HK-2 (cell line): ENCODE results near the gene TSPAN9.
A peak's percentile ranks its signal among the peaks of the same experiment; 100 is the strongest.

Source experiments
- DNase-seq: peaks from one replicate; pipeline ENCODE4 v3.0.0-alpha.2; 2018; ENCODE audit not compliant: unreplicated experiment

Gene TSPAN9

DNA sequence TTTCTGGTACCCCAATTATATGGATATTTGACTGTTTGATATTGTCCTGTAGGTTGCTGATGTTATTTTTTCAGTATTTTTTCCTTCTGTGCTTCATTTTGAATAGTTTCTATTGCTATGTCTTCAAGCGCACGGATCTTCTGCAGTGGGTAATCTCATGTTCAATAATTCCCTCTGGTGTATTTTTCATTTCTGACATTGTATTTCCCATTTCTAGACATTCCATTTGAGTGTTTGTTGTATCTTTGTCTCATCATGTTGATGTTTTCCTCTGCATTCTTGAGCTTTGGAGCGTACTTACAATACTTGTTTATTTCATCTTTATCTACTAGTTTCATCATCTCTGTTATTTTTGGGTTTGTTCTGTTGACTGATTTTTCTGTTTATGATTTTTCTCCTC, 22.0 kb downstream of the TSPAN9 start:
- no peak for DNase-seq

DNA sequence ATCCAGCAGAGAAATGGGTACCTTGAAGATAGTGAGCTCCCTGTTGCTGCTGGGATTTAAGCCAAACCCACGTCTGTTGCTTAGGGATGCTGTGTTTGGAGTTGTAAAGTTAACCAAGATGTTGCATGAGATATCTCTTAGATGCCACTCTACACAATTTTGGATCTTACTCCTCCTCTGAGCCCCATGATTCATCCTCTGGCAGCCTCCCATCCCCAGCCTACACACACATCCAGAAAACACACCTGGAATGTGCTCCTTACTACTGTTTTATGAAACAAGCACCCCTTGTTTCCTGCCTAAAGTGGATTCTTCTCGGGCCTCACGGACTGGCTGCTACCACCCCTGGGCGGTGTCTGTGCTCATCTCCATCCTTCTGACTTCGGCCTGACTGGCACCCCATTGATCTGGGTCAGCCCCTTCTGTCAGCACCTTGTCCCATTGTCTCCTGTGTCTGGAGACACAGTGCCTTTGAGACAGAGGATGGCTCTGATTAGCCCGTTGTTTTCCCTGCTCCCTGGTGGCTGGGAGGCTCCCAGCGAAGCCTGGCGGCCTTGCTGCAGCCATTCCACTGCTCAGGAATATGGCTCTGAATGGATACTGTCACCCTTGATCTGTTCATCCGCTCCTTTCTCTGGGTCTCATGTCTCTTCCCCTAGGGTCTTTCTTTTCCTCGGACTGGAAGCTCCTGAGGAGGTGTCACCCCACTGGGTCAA, 24.3 kb downstream of the TSPAN9 start:
- no peak for DNase-seq

DNA sequence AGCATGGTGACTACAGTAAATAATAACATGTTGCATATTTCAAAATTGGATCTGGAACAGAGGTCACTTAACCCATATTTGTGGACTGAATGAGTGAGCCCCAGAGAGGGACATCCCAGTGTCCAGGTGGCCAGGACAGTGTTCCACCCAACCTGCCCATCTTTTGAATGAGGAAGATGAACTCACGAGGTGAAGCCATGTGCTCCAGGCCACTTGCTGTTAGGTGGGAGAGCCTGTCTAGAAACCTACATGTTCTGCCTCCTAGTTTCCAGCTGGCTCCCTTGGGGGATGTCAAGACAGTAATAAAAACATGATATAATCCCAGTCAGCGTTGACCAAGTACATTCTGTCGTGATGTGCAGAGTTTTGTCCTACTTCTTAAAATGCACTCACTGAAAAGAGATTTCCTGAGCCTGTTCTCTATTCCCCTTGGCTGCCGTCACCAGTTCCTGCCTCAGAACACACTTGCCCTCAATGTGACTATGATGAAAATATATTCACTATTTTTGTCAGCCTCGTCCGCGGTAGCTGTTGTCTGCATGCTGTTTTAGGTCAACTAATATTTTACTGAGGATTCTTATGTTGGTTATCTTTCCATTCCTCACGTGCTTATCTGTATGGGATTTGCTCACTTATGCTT, 25.7 kb downstream of the TSPAN9 start:
- DNase-seq: no peak

DNA sequence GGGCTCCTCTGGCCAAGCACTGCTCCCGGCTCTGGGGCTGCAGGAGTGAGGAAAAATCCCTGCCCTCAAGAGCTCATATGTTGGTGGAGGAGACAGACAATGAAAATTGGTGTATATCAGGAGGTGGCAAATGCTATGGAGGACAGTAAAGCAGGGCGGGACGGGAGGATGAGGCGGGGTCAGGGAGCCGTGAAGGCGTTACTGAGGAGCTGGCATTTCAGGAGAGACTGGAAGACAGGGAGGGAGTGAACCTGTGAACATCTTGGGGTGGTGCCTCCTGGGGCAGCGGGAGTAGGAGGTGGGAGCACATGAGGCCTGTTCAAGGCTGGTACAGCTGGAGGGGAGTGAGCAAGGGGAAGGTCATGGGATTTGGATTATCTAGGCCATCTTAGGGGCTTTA, 26.6 kb downstream of the TSPAN9 start:
- no peak for DNase-seq

DNA sequence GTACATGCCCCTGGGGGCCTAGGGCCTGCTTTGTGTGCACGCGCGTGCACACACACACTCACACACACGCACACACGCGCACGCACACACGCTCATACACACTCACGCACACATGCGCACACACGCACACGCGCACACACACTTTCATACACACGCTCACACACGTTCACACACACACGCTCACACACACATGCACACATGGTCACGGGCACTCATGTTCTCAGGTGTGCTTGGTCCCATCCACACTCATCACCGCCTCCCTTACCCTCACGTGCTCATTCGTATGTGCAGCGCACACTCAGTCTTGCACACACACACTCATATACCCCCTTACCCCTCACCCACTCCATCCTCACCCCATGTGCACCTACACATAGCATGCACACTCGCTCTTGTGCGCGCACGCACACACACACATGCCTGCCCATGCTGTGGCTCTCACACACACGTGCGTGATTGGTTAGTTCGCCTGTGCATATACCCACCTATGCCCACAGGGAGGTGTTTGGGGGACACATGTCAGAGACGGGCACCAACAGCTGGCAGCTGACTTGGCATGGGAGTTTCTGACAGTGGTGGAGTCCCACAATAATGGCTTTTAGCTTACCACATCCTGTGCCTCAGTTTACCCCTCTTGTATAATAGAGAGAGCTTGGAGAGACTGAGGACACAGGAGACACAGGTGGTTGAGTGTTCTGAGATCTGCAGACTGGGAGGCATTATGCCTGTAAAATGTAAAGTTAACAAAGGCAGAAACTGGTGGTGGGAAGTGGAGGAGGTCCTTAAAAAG, 28.7 kb downstream of the TSPAN9 start:
- DNase-seq: no peak

DNA sequence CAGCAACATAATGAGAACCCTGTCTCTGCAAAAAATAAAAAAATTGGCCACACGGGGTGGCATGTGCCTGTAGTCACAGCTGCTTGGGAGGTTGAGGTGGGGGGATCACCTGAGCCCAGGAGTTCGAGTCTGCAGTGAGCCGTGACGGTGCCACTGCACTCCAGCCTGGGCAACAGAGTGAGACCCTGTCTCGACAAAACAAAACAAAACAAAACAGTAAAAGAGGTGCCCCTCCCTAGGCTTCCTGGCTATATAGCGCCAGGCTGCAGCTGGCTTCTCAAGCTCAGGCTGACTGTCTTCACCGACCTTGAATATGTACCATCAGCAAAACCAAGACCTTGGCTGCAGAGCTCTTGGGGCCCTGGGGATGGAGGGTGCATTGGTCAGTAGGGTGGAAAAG, 29.4 kb downstream of the TSPAN9 start:
- DNase-seq: no peak

DNA sequence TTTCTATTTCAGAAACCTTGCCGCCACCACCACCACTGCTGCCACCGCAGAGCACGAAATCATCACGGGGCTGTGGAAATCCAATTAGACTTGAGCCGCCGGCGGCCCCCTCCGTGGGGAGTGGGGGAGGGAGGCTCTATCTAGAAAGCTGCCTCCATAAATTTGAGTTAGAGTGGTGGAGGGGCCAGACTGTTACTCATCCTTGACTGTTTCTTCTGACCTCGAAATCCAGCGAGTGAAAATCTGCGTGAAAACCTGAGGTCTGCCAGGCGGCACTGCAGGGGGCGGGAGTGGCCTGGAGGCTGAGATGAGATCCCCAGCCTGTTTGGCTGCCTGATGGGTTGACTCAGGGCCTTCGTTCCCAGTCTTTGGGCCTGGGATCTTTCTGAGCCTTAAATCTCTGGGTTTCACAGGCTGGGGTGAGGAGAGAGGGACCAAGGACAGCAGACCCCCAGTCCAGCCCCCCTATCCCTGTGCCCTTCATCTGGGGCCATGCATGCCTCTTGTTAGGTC, 29.9 kb downstream of the TSPAN9 start:
- DNase-seq: peak; percentile 9

DNA sequence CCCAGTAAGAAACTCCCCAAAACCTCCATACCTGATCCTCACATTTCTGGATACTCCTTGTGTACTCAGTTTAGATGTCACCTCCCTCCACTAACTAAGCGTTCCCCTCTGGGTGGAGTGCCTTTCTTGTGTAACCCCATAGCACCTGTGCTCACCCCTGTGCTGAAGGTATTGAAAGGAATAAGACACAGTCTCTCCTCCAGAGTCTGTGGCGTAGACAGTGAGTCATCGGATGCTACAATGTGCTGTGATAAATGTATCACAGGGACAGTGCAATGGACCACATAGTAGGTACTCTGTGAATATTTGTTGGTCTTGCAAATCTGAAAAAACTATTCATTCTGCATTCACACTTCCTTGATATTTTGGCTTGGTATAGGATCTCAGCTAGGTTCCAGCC, 30.8 kb downstream of the TSPAN9 start:
- DNase-seq: no peak

DNA sequence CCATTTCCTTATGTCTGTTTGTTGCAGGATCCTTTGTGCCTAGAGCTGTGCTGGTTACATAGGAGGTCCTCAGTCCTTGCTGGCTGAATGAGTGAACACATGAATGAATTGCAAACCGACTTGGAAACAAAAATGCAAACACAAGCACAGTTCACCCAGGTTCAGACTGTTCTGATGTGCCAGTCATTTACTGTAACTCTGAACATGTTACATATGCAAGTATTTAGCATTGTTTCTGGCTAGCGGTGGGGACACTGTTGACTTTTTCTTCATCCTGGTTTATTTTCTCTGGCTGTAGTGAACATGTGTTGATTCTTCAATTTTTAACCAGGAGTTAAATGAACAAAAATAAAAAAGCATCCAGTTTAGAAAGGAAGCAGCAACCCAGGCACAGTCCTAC, 33.4 kb downstream of the TSPAN9 start:
- DNase-seq: no peak

DNA sequence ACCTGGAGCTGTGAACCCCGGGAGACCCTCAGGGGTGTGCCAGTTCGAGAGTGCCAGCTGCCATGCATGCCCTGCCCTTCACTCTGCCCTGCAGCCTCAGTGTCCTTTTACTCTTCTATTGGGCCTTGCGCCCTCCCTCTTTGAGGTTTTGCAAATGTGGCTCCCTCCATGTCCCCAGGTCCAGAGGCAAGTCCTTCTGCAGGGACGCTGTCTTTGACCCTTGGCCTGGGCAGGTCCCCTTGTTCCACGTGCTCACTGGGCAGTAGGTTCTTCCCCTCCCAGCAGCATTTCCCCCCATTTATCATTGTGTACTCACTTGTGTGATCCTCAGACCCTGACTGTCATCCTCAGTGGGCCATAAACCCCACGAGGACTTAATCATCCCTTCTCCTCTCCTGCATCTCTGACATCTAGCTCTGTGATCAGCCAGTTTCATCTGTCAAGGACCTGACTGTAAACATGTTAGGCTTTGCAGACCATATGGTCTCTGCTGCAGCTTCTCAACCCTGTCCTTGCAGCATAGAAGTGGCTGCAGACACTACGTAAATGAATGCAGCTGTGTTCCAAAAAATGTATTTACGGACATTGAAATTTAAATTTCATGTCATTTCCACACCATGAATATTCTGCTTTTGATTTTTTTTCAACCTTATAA, 36.6 kb downstream of the TSPAN9 start:
- DNase-seq: no peak

DNA sequence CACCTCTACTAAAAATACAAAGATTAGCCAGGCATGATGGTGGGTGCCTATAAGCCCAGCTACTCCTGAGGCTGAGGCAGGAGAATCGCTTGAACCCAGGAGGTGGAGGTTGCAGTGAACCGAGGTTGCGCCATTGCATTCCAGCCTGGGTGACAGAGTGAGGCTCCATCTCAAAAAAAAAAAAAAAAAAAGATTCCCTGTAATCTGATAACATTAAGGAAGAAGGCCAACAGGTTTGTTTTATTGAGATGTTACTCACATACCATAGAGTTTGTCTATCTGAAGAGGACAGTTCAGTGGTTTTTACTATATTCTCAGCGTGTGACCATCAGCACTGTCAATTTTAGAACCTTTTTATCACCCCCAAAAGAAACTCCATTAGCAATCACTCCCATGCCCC, 37.5 kb downstream of the TSPAN9 start:
- DNase-seq: no peak

DNA sequence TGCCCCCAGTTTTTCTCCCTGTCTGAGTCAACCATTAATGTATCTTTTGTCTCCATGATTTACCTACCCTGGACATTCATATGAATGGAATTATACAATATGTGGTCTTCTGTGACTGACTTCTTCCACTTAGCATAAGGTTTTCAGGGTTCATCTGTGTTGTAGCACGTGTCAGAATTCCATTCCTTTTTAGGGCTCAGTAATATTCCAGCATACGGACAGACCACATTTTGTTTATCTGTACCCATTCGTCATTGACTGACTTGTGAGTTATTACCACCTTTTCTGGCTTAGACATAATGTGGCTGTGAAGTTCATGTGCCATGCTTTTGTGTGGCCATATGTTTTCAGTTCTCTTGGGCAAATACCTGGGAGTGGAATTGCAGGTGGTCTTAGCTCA, 37.9 kb downstream of the TSPAN9 start:
- DNase-seq: no peak

DNA sequence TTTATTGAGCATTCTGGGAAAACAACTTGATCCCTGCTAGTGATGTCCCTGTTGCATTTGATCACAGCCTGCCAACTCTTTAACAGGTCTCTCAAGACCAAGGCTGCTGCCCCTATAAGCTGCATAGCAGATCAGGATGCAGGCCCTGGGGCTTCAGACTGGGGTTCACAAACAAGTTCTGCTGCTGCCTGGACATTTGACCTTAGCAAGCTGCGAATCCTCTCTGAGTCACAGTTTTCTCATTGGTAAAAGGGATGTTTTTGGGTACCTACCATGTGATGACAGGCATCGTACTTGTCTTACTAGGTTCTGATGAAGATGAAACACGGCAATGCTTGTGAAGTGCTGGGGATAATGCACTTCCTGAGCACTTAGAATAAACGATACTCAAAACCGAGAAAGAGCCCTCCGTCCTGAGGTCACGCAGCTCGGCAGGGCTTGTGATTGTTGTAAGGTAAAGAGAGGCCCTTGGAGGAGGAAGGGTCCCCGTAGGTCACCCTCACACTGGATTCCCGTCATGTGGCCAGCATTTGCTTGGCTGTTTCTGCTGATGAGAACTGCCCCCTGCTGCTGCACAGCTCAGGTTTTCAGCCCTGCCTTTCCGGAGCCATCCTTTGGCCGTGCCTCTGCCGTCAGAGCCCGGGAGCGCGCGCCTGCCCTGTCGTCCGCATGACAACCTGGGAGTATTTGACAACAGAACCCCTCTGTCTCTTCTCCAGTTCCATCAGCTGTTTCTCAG, 39.1 kb downstream of the TSPAN9 start:
- DNase-seq: no peak

DNA sequence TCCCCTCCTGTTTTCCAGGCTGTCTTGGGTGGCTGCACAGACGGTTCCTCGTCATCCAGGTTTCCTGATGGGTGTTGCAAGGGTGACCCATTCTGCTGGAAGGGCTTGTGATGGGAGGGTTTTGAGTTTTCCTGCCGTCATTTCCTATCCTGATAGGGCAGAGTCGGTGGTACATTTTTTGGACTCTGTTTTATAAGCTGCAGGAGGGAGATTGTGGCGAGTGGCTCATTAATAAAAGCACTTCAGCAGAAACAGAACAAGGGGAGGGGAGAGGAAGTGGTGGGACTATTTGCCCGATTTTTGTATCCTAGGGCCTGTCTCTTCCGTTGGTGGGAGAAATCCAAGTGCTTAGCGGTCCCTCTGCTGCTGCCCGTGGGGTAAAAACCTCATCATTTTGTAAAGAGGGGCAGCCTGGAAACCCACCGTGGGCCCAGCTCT, 40.0 kb downstream of the TSPAN9 start:
- DNase-seq: no peak

DNA sequence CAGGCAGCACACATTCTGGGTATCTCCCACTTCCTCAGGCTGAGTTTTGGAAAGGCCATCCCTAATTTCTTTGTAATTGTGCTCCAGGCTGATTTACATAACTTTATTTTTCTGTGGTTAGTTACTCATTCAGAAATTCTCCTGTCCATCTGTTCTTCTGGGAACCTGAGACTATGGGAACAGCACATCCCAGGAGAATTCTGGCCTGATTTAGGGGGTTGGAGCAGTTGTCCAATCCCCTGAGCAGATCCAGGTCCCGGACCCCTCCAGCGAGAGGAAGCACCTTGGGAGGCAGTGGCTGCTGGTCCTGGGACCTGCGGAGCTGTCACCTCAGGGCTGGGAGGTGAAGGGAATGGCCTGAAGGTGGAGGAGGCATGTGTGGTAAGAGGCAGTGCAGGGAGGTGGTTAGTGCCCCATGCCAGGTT, 40.4 kb downstream of the TSPAN9 start:
- DNase-seq: no peak

DNA sequence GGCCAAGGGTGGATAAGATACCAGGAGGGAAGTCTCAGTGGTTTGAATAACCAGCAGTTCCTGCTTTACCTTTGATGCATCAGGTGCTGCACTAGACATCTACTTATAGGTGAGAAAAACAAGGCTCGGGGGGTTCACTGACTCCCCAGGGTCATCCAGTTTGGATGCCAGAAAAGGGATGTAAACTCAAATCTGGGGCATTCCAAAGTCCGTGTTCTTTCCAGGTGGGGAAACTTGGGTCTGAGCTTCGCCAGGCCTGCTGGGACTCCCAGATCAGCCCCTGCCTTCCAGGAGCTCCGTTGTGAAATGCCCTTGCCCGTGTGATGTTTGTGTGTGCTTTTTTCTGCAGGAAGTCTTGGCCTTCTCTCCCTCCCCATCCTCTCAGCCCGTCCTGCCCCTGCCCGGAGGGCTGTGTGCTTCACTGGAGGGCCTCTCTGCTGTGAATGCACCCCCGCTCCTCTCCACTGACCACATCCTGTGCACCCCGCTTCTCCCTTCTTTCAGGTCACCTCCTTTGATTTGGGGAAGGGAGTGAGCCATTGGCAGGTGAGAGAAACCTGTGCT, 42.1 kb downstream of the TSPAN9 start:
- no peak for DNase-seq

DNA sequence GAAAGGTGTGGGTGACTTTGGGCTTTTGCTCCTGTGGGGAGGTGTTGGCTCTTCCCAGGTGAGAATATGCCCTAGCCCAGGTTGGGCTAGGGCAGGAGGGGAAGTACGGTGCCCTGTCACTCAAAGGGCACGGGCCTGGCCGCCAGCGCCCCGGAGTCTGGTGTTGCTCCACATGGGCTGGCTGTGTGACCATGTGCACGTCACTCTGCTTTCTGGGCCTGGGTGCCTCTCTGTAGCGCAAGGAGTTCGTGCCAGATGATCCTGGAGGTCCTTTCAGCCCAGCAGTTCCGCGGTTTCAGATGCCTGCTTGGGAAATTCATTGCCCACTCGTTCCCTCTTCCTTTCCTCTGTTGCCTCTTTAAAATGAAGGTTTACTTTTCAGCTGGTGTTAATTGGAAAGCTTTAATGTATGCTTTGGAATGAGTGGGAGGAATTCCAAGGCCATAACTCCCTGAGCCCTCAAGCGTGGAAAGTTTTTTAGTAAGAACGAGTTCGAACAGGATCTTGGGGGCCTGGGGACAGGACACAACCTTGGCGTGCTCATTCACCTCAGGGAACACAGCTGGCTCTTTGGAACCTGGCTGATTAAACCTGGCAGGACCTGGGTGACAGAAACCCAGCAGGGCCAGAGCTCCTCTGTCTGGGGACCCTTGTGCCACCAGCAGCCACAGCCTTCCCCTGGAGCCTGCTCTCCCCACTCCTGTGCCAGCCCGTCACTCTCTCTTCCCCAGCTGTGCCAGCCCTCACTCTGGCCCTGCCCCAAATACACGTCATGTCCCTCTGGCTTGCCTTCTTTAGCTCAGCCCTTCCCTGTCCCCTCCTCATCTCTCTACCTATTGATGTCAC, 42.8 kb downstream of the TSPAN9 start:
- DNase-seq: peak; percentile 14

DNA sequence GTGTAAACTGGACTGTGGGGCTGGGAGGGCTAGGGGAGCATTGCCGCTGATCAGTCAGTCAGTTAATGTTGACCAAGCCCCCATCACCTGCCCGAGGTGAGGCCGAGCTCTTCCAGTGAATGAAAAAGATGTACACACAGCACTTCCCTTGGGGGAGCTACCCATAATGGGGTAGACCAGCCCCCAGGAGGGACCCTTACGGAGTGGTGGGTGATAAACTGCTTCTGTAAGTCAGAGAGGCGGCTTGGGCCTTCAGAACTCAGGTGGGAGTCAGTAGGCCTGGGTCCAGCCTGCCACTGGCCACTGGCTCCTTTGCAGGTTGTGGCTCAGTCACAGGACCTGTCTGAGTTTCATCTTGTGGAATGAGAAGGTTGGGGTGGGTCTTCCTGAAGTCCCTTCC, 43.5 kb downstream of the TSPAN9 start:
- DNase-seq: no peak

DNA sequence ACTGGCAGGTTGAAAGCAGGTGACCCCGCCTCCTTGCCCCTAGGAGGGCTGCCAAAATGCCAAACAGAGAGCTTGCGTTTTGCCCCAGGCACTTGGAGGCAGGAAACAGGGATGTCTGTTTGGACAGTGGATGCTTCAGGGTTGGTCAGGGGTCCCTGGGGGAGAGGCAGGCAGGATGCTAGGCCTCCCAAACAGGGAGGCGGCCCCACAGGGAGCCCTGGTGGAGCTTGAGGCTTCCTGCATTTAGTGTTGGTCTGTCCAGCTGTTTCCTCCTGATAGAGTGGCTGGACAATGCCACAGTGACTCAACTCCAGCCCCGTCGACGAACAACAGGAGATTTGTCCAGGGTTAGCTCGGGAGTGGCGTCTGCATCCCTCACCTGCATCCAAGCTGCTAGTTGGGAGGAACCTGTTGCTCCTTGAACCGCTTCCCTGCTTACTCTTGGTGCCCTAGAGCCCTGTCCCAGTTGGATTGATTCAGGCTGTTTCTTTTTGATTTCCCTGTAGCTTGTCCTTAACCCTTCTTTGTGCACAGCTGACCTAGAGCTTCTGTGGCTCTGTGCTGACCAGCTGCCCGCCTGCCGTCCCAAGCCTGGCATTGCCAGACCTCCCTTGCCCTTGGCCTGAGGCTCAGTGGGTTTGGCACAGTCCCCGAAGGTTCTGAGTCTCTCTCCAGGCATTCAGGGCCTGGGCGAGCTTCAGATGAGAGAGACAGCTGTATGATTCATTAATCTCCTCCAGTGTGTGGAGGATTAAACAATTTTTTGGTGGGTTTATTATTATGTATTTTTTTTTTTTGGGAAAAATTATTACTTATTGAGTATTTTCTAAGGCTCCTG, 45.9 kb downstream of the TSPAN9 start:
- no peak for DNase-seq
